H1 (cell line): ENCODE data around the gene NIPAL3. TPM values are rescaled to one million over a fixed set of nuclear protein-coding genes. Genes with fewer than 3 reads are reported as not detected.
A peak's percentile ranks its signal among the peaks of the same experiment; 100 is the strongest.

ENCODE experiments used
- CTCF ChIA-PET: fragments of 300-600 bp; sonication (Branson Sonifier 250); formaldehyde crosslinking; loops from one replicate; lab custom pipeline; 2021; ENCODE audit not compliant: partially characterized antibody; lab: Charles Lee
- POLR2A ChIA-PET: fragments of 300-600 bp; sonication (Branson Sonifier 250); formaldehyde crosslinking; loops from one replicate; lab custom pipeline; 2021; ENCODE audit warnings: inconsistent platforms; ENCODE audit not compliant: partially characterized antibody; lab: Charles Lee
- DNase-seq, 2 experiments: peaks; one replicate each; pipeline versions ENCODE4 v3.0.0 to v3.0.0-alpha.2; 2010 to 2022; ENCODE audit warnings: low spot score in 2 of 2, low read depth in 1 of 2, mixed read lengths in 1 of 2
- FAIRE-seq: peaks from 2 replicates; lab custom pipeline; 2011; peaks lifted over from hg19 to GRCh38; lab: Jason Lieb, UNC
- H2AFZ ChIP-seq: 2 replicates; pipeline ENCODE4 v1.8.1; 2012; ENCODE audit warnings: low read length, inconsistent platforms
- H2AK5ac ChIP-seq: 2 replicates; pipeline ENCODE4 v1.6.1; 2013; ENCODE audit warnings: low read depth, low read length
- H2BK120ac ChIP-seq: replicated peaks from 2 replicates; pipeline ENCODE3; 2013; ENCODE audit warnings: low read depth, low read length, inconsistent platforms
- H2BK12ac ChIP-seq: 2 replicates; pipeline ENCODE4 v1.6.1; 2013; ENCODE audit warnings: low read depth, low read length
- H2BK15ac ChIP-seq: 2 replicates; pipeline ENCODE4 v1.6.1; 2013; ENCODE audit warnings: low read length
- H2BK20ac ChIP-seq: 2 replicates; pipeline ENCODE4 v1.6.1; 2013; ENCODE audit warnings: low read length
- H2BK5ac ChIP-seq: 2 replicates; pipeline ENCODE4 v1.6.1; 2013; ENCODE audit warnings: low read depth, low read length
- H3K14ac ChIP-seq: 2 replicates; pipeline ENCODE4 v1.6.1; 2013; ENCODE audit warnings: inconsistent platforms; ENCODE audit not compliant: insufficient read length
- H3K18ac ChIP-seq: 2 replicates; pipeline ENCODE4 v1.6.1; 2013; ENCODE audit warnings: low read length; ENCODE audit errors: extremely low read depth
- H3K23ac ChIP-seq: 2 replicates; pipeline ENCODE4 v1.6.1; 2013; ENCODE audit warnings: inconsistent platforms; ENCODE audit not compliant: insufficient read length
- H3K23me2 ChIP-seq: 2 replicates; pipeline ENCODE4 v1.6.1; 2013; ENCODE audit warnings: low read depth, low read length
- H3K27ac ChIP-seq: 2 replicates; pipeline ENCODE4 v1.6.1; 2011; ENCODE audit warnings: low read depth, low read length, inconsistent platforms
- H3K27me3 ChIP-seq, 4 experiments: replicated peaks in 1 of 4; 1 replicate in 1 of 4; 2 replicates in 3 of 4; pipeline versions ENCODE4 v1.6.1 to v1.8.1; 2011 to 2013; ENCODE audit warnings: low read length in 3 of 4, mild to moderate bottlenecking in 3 of 4, inconsistent platforms in 2 of 4, mixed read lengths in 2 of 4, moderate library complexity in 1 of 4; ENCODE audit not compliant: control insufficient read depth in 3 of 4, insufficient read depth in 3 of 4; ENCODE audit errors: extremely low read depth in 1 of 4
- H3K36me3 ChIP-seq, 4 experiments: 2 replicates each; pipeline versions ENCODE4 v1.6.1 to v1.8.1; 2011 to 2013; ENCODE audit warnings: mild to moderate bottlenecking in 4 of 4, low read length in 3 of 4, moderate library complexity in 2 of 4, control low read depth in 1 of 4, inconsistent platforms in 1 of 4; ENCODE audit not compliant: insufficient read depth in 4 of 4, control insufficient read depth in 2 of 4
- H3K4ac ChIP-seq: replicated peaks from 2 replicates; pipeline ENCODE3; 2013; ENCODE audit warnings: low read length, low read depth, mixed read lengths, inconsistent platforms; ENCODE audit not compliant: insufficient read length
- H3K4me1 ChIP-seq, 4 experiments: replicated peaks in 1 of 4; 1 replicate in 1 of 4; 2 replicates in 3 of 4; pipeline versions ENCODE4 v1.6.1 to v1.8.1; 2011 to 2013; ENCODE audit warnings: low read length in 3 of 4, inconsistent platforms in 2 of 4, mixed read lengths in 1 of 4; ENCODE audit not compliant: insufficient read depth in 4 of 4, control insufficient read depth in 3 of 4
- H3K4me2 ChIP-seq, 2 experiments: 2 replicates each; pipeline versions ENCODE4 v1.6.1 to v1.8.1; 2011 to 2013; ENCODE audit warnings: low read depth in 2 of 2, low read length in 2 of 2, control low read depth in 1 of 2, inconsistent platforms in 1 of 2, mild to moderate bottlenecking in 1 of 2; ENCODE audit not compliant: insufficient read depth in 1 of 2
- H3K4me3 ChIP-seq, 4 experiments: fragments of 200-600, 300-600 bp in 1 of 4; sonication (generic), shearing (Covaris generic), sonication (Bioruptor Twin) in 1 of 4; 2 replicates each; pipeline versions ENCODE4 v1.5.1 to v1.8.1; 2011 to 2016; ENCODE audit warnings: low read length in 4 of 4, low read depth in 3 of 4, control low read depth in 2 of 4, inconsistent platforms in 2 of 4, mild to moderate bottlenecking in 2 of 4, mixed read lengths in 1 of 4, moderate library complexity in 1 of 4; ENCODE audit not compliant: insufficient read depth in 2 of 4; ENCODE audit errors: extremely low read depth in 1 of 4
- H3K56ac ChIP-seq: replicated peaks from 2 replicates; pipeline ENCODE3; 2013; ENCODE audit warnings: low read depth, mild to moderate bottlenecking, mixed read lengths, low read length, inconsistent platforms; ENCODE audit not compliant: insufficient read length
- H3K79me1 ChIP-seq: 2 replicates; pipeline ENCODE4 v1.6.1; 2013; ENCODE audit warnings: low read depth, low read length, control low read depth
- H3K79me2 ChIP-seq, 2 experiments: 2 replicates each; pipeline versions ENCODE4 v1.6.1 to v1.8.1; 2012 to 2013; ENCODE audit warnings: low read length in 2 of 2, mild to moderate bottlenecking in 2 of 2, inconsistent platforms in 1 of 2; ENCODE audit not compliant: insufficient read depth in 2 of 2, control insufficient read depth in 1 of 2
- H3K9ac ChIP-seq, 4 experiments: replicated peaks in 1 of 4; 1 replicate in 1 of 4; 2 replicates in 3 of 4; pipeline versions ENCODE4 v1.6.1 to v1.8.1; 2011 to 2013; ENCODE audit warnings: low read depth in 3 of 4, low read length in 3 of 4, control low read depth in 2 of 4, mild to moderate bottlenecking in 2 of 4, moderate library complexity in 2 of 4, inconsistent platforms in 1 of 4; ENCODE audit errors: extremely low read depth in 1 of 4
- H3K9me3 ChIP-seq, 2 experiments: 2 replicates each; pipeline versions ENCODE4 v1.6.1 to v1.8.1; 2012 to 2013; ENCODE audit warnings: mild to moderate bottlenecking in 2 of 2, moderate library complexity in 2 of 2, control low read depth in 1 of 2, inconsistent platforms in 1 of 2, low read depth in 1 of 2, low read length in 1 of 2, mixed read lengths in 1 of 2; ENCODE audit not compliant: insufficient read depth in 2 of 2
- H4K20me1 ChIP-seq, 2 experiments: replicated peaks in 1 of 2; 2 replicates each; pipeline versions ENCODE3 to v1.8.1; 2011 to 2013; ENCODE audit warnings: inconsistent platforms in 2 of 2, low read length in 2 of 2, mild to moderate bottlenecking in 1 of 2; ENCODE audit not compliant: insufficient read depth in 2 of 2, control insufficient read depth in 1 of 2
- H4K5ac ChIP-seq: 2 replicates; pipeline ENCODE4 v1.6.1; 2013; ENCODE audit warnings: low read length, low read depth, mixed read lengths, inconsistent platforms; ENCODE audit not compliant: insufficient read length
- H4K8ac ChIP-seq: 2 replicates; pipeline ENCODE4 v1.8.0; 2013; ENCODE audit warnings: mild to moderate bottlenecking, moderate library complexity, low read length, inconsistent platforms; ENCODE audit not compliant: insufficient read depth; ENCODE audit errors: extremely low read depth
- H4K91ac ChIP-seq: replicated peaks from 2 replicates; pipeline ENCODE3; 2013; ENCODE audit warnings: low read length, mixed read lengths, inconsistent platforms; ENCODE audit not compliant: insufficient read length
- CHD2 ChIP-seq: IDR thresholded peaks from 2 replicates; pipeline ENCODE4 v1.6.1; 2012; ENCODE audit warnings: low read length, improper control_type of control experiment
- CREB1 ChIP-seq: IDR thresholded peaks from 2 replicates; pipeline ENCODE4 v1.6.1; 2012; ENCODE audit warnings: inconsistent platforms
- CTCF ChIP-seq, 3 experiments: IDR thresholded peaks; 1 replicate in 2 of 3; 2 replicates in 1 of 3; pipeline versions ENCODE4 v1.5.1 to v1.6.1; 2011; ENCODE audit warnings: low read length in 3 of 3, mild to moderate bottlenecking in 3 of 3, inconsistent platforms in 2 of 3, low read depth in 1 of 3, moderate library complexity in 1 of 3; ENCODE audit not compliant: insufficient read depth in 1 of 3; ENCODE audit errors: control extremely low read depth in 1 of 3
- GABPA ChIP-seq: IDR thresholded peaks from 2 replicates; pipeline ENCODE4 v1.6.1; 2011; ENCODE audit warnings: mild to moderate bottlenecking, low read length, moderate library complexity, borderline replicate concordance; ENCODE audit not compliant: insufficient read depth
- HDAC6 ChIP-seq: IDR thresholded peaks from one replicate; pipeline ENCODE4 v1.7.1; 2012; ENCODE audit warnings: low read depth, mild to moderate bottlenecking, inconsistent platforms, low read length, moderate library complexity
- KDM5A ChIP-seq: fragments of 200-600 bp; IDR thresholded peaks from 2 replicates; pipeline ENCODE4 v1.7.1; 2012; ENCODE audit warnings: mild to moderate bottlenecking, low read length, inconsistent platforms, mixed read lengths
- RAD21 ChIP-seq, 2 experiments: IDR thresholded peaks in 1 of 2; conservative IDR thresholded peaks in 1 of 2; 2 replicates each; pipeline ENCODE4 v1.6.1; 2011; ENCODE audit warnings: low read depth in 2 of 2, low read length in 2 of 2, improper control_type of control experiment in 1 of 2, inconsistent platforms in 1 of 2, mild to moderate bottlenecking in 1 of 2, moderate library complexity in 1 of 2
- RNF2 ChIP-seq: fragments of 200-900, 300-1000 bp; sonication (generic); IDR thresholded peaks from 2 replicates; pipeline ENCODE4 v1.7.1; 2016; ENCODE audit warnings: borderline replicate concordance, low read depth, mild to moderate bottlenecking, antibody characterized with exemption, low read length; ENCODE audit not compliant: poor library complexity, severe bottlenecking; ENCODE audit errors: missing control alignments
- WGBS, 2 experiments: shearing (Covaris generic) in 1 of 2; methylation state at CpG; one replicate each; pipeline versions ENCODE4 v1.1.6 to v1.1.7; 2013 to 2015; ENCODE audit warnings: low lambda C conversion rate in 2 of 2, mixed read lengths in 2 of 2, inconsistent platforms in 1 of 2, low coverage in 1 of 2, missing lambda C conversion rate in 1 of 2; ENCODE audit not compliant: insufficient replicate concordance in 2 of 2, insufficient coverage in 1 of 2, insufficient read length in 1 of 2; ENCODE audit errors: extremely low coverage in 1 of 2, missing lambda C conversion rate in 1 of 2; 5-methylcytosine and 5-hydroxymethylcytosine counted together
- polyA plus RNA-seq, 7 experiments: library from polyadenylated mRNA; depleted of rRNA in 3 of 7; stranded (reverse) in 5 of 7; unstranded in 2 of 7; fragments of >200 nt in 5 of 7; fragments of 200-250 nt in 2 of 7; gene quantifications; 1 replicate in 5 of 7; 2 replicates in 1 of 7; 4 replicates in 1 of 7; pipeline versions ENCODE4 v1.2.1 to v1.2.3, GENCODE V29; 2011 to 2013; ENCODE audit warnings: missing spikeins in 2 of 7, mixed read lengths in 2 of 7
- total RNA-seq: library from RNA; stranded (reverse); fragmentation: NEBNext Ultra II Directional; extraction: Animal tissue kit (Norgen Biotek cat#: 25700); gene quantifications from 2 replicates; pipeline ENCODE4 v1.2.1, GENCODE V29; 2021

The NIPAL3 gene
- total and polyA plus RNA-seq, 2 of the 8 experiments (the other 6 are each of a cell fraction or from before 2014, with no cell fraction given), result 8.8 to 11.0 TPM

- DNase-seq (no peak), FAIRE-seq (no peak)
- Histone ChIP-seq H3K9ac (peak overlapping the region in 3 of 4 experiments; percentile 10 to 27 (median 25); a peak in 4 of 7 replicates), H4K5ac (no peak overlapping the region), H3K27me3 (no peaks in the 10 kb centered on the region), H3K18ac (no peak overlapping the region), H3K4ac (no peak overlapping the region), H3K9me3 (no peaks in the 10 kb centered on the region), H2AK5ac (no peak overlapping the region), H4K8ac (no peak overlapping the region), H3K23ac (no peak overlapping the region), H3K14ac (no peak overlapping the region), H2BK15ac (no peak overlapping the region), H2BK5ac (no peak overlapping the region), H2AFZ (peak overlapping the region; percentile 14), H3K36me3 (no peaks in the 10 kb centered on the region), H3K4me2 (peak overlapping the region; percentile 89 to 97), H3K79me1 (no peaks in the 10 kb centered on the region), H2BK12ac (no peak overlapping the region), H3K79me2 (0 out of 4 replicates have a peak, but pooled peaks cover 0 to 3% of the 10 kb centered on the region in 2 experiments), H2BK20ac (no peak overlapping the region), H3K56ac (no peak overlapping the region), H2BK120ac (no peak overlapping the region), H3K27ac (no peak overlapping the region), H3K4me3 (peak overlapping the region; percentile 50 to 89 (median 76)), H3K23me2 (peaks cover 11% of the 10 kb centered on the region), H3K4me1 (peaks cover 0 to 6% (median under 1%) of the 10 kb centered on the region in 4 experiments; a peak in 3 of 7 replicates), H4K91ac (no peak overlapping the region), H4K20me1 (no peaks in the 10 kb centered on the region)
- ChIA-PET POLR2A (interaction anchor here (2.1 to 2.3 kb wide), 2 partner anchors 12 to 86 kb away, joined by 5 to 7 read pairs; partner anchors contain the start of gene RCAN3), CTCF (interaction anchor here (0.6 to 3.0 kb wide), 40 partner anchors 9 to 486 kb away, joined by 3 to 15 read pairs (median 4); no protein-coding TSS in a partner anchor)
- 19% methylated on average over 35 of the region's 35 CpGs; no CpG with 5 or more reads in 1 of the 2 experiments for WGBS, 2 experiments
- no peak for TF ChIP-seq CHD2
- no peak for TF ChIP-seq KDM5A
- TF ChIP-seq RNF2, result no peak
- no peak for TF ChIP-seq CREB1
- no peak for TF ChIP-seq RAD21 (IDR thresholded peaks at IDR 0.05 in 1 of 2, conservative IDR thresholded peaks at IDR 0.05 in 1 of 2; ENCODE audit: low read depth in 2 of 2, low read length in 2 of 2)
- no peak for TF ChIP-seq GABPA
- TF ChIP-seq HDAC6, result no peak
- TF ChIP-seq CTCF (IDR thresholded peaks at IDR 0.05; ENCODE audit: control extremely low read depth in 1 of 3, insufficient read depth in 1 of 3, low read depth in 1 of 3, low read length in 3 of 3), result no peak
These were observed 486 bp downstream of the NIPAL3 start for GRCh38 chr1:24415910-24416665.
